NCI-H345 treated with DMSO at 0.1 percent for 48 hours (cell line): ENCODE data around the gene CD6.
"Not testable (repeated sequence)": the region's sequence is repeated elsewhere in the genome, so short reads cannot be mapped to it uniquely, and the experiment has no call there.

Source experiments
- DNase-seq: peaks from one replicate; lab custom pipeline; 2025; ENCODE audit not compliant: unreplicated experiment; lab: John Stamatoyannopoulos, UW

The CD6 gene

DNA sequence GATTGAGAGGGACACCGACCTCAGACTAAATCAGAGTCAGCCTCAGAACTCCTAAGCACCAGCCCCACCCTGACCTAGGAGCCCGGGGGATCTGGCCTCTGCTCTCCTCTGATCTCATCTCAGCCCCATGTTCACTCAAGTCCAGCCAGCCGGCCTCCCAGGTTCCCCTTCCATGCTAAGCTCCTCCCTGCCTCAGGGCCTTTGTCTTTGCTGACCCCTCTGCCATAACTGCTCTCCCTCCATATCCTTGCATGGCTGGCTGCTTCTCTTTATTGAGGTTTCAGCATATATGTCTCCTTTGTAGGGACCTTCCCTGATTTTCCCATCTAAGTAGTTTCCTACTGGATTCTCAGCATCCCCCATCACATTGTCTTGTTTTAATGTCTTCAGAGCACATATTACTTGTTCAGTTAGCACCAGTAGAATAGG, 18.7 kb upstream of the CD6 start:
- no peak for DNase-seq

- DNase-seq: no peak
Observed at GRCh38 chr11:60953781-60954180, 17.7 kb upstream of the CD6 start.

DNA sequence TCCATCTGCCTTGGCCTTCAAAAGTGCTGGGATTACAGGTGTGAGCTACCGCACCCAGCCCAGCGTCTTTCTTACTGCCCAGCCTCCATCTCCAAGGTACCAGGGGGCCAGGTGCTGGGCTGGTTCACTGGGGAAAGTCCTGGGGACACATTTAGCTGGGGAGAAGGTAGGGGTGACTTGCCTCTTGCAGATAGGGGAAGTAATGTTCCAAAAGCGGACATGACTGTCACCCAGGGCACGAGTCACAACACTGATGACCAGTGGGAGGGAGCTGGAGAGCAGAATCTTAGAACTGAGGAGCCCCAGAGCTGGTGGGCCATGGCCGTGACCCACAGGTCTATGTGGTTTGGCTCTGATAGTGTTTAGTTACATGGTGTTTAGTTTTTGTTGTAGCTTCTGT, 17.1 kb upstream of the CD6 start:
- no peak for DNase-seq

DNA sequence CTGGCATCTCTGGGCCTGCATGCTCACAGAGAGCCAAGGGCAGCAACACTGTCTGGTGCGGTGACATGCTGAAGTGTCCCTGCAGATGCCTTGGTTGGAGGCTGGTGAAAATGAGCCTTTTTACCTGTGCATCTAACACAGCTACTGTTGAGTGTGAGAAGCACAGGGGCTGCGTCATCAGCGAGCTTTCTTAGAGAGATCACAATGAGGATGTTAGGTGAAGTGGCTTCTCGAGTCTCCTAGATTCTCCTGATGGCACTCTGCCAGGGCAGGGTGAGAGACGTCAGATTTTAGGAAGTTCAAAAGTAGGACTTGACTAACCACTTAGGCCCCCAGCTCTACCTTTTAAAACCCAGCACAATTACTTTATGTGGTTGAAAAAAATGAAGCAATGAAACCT, 15.9 kb upstream of the CD6 start:
- DNase-seq: no peak

GRCh38 chr11:60957188-60957587, 14.3 kb upstream of the CD6 start:
- no peak for DNase-seq

DNA sequence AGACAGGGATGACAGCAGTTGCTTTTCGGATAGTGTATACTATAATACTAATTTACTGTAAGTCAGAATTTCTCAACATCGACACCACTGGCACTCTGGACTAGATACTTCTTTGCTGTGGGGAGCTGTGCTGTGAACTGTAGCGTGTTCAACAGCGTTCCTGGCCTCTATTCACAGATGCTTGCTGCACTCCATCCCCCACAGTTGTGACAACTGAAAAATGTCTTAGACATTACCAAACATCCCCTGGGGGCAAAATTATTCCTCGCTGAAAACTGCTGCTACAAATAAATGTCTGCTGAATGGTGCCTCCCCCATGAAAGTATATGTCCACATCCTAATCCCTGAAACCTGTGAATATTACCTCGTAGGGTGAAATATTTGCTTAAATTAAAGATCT, 12.0 kb upstream of the CD6 start:
- no peak for DNase-seq

GRCh38 chr11:60960405-60960804, 11.1 kb upstream of the CD6 start:
- no peak for DNase-seq

DNA sequence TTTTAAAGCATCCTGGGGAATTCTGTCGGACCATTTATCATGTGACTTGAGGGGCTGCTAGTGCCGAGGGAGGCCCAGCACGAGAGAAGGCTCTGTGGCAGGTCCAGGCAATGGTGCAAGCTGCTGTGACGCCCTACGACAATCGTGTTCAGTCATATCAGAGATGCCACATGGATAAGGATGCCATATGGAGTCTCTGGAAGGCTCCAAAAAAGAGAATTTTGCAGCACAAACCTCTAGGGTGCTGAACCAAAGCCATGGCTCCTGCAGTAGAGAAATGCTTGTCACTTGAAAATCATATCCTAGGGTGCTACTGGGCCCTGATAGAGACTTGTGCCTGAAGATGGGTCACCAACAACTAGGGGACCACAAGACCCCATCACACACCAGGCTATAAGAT, 6.7 kb upstream of the CD6 start:
- DNase-seq: no peak

GRCh38 chr11:60966890-60967289, 4.6 kb upstream of the CD6 start:
- DNase-seq: no peak

GRCh38 chr11:60968223-60968622, 3.3 kb upstream of the CD6 start:
- no peak for DNase-seq

GRCh38 chr11:60970369-60970774, 1.1 kb upstream of the CD6 start:
- DNase-seq: no peak

DNA sequence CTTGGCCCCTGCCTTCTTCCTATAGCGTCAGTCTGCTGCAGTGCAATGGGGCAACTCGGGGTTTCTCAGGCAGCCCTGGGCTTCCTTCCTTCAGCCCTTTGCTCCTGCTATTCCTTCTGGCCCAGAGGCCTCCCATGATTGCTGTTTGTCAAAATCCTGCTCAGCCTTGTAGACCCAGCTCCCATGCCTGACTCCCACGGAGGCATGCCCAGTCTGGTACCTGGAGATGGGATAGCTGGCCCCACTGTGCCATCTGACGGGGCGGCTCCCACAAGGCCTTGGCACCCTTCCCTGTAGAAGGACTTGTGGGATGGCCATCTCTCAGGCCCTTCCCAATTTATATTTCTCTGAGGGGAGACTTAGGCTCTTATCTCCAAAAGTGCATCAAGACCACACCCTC, 590 bp upstream of the CD6 start:
- no peak for DNase-seq

GRCh38 chr11:60972182-60973030, 926 bp downstream of the CD6 start:
- DNase-seq: no peak

DNA sequence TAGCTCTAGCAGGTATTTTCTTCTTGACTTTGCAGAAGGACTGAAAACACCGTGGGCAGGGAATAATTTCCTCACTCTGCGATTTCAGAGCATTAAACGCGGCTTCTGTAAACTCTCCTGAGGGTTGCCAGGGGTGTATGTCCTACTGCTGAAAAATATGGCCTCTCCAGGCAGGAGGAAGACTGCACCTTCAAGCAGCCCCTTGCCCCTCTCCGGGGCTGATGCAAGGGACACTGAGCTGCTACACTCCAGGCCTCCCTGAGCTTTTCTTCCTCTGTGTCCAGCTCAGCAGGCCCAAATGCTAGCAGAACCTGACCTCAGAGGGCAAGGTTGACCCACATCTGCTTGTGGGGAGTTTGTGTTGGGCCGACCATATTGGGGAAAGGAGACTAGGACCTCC, 2.2 kb downstream of the CD6 start:
- DNase-seq: no peak

DNA sequence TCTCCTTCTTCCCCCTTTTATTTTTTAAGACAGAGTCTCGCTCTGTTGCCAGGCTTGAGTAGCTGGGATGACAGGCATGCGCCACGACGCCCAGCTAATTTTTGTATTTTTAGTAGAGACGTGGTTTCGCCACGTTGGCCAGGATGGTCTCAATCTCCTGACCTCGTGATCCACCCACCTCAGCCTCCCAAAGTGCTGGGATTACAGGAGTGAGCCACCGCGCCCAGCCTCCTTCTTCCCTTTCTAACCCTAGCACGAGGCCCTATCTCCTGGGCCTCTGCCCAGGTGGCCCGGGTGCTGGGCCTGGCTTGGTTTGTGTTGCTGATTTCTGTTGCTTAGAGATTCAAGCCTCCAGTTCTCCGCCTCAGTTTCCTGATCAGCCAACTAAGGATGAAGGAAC, 2.8 kb downstream of the CD6 start:
- DNase-seq: not testable (repeated sequence)

- no peak for DNase-seq
Observed at GRCh38 chr11:60974726-60975125, 3.2 kb downstream of the CD6 start.

GRCh38 chr11:60977224-60977623, 5.7 kb downstream of the CD6 start:
- no peak for DNase-seq

DNA sequence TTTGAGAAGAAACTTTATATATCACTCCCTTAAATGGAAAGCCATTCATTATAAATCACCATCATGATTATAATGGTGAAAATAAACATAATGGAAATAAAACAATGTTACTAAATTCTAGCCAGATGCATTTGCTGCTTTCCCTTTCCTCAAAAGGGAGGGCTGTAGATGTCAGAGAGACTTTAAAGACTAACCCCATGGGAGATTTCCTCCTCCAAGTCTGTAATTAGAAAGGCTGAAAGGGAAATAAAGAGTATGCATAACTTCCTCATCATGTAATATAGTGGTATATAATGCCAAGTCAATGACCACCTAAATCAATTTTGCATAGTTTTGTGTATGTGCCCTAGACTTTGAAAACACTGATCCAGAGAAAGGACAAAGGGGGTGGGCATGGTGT, 6.4 kb downstream of the CD6 start:
- DNase-seq: no peak

DNA sequence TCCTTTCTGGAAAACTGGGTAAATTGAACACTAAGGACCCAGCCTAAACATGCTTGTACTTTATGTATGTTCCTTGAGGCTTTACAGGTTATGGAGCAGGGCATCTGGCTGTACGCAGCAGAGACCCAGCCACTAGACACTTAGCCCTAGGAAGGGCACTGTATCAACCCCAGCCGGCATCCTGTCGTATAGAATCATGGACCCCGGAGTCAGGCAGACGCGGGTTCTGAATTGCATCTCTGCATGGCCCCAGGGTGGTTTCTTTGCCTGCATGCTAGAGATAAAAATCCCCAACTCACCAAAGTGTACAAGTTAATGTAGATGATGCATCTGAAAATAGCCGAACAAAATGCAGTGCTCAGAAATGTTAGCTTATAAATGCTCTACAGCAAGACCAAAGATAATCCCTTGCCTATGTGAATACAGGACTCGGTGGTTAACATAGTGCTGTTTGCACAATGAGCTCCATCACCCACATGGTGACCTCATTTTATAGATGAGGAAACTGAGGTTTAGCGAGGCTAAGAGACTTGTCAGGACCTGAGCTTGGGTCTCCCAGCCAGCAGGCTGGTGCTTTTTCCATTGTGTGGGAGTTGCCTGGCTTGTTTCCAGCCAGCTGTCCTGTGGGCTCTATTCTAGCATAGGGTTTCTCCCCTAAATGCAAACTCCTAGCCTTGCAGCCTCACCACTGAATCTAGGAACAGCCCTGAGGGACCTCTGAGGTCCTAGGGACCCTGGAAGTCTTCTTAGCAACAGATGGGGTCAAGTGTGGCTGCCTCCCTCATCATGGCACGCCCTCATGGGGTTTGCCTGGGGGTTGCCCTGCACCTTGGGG, 7.3 kb downstream of the CD6 start:
- DNase-seq: no peak

DNA sequence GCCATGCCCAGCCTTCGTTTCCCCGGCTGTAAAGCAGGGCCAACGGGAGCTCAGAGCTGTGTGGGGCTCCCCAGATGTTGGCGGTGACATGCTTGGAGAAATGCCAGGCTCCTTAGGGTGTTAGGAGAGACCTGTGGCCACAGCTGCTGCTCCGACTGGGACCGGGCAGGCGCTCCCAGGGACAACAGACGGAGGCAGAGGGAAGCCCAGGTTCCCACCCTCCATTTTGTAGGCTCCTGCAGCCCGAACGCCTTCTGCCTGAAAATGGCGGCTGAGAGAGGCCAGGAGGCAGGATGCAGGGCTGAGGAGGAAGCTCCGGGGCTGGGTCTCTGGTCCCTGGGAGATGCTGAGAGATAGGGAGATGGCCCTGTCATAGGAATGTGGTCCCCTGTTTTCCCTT, 10.0 kb downstream of the CD6 start:
- no peak for DNase-seq

DNA sequence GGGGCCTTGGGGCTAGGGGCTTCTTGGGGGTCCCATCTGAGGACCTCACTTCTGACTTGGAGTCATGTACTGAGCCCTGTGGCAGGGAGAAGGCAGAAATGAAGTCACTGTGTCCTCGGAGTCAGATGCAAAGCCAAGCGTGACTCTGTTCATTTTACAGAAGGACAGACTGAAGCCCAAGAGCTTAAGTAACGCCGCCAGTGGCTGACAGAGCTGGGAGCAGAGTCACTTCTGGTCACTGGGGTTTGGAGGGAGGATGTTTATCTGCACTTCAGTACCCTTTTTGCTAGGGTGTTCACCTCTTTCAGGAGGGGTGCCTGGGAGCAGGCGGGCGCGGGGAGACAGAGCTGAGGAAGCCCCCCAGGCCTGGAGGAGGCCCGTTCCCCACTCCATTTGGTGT, 10.7 kb downstream of the CD6 start:
- DNase-seq: no peak

- no peak for DNase-seq
Observed at GRCh38 chr11:60984149-60984548, 12.7 kb downstream of the CD6 start.
